ENCODE measurements around the gene MYO3B.

DNA sequence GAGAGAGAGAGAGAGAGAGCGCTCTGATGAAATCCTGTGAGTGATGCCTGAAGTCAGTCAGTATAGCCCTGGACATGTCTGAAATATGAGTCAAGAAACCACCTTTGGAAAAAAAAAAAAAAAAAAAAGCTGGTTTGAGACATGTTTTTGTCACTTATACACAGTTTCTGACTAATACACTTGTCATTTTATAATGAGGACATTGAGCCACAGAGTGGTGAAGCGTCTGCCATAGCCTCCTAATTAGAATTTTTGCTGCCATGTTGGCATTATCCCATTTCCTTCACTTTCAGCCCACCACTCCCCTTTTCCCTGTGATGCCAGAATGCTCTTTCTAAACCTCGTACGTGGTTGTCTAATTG, 15.7 kb upstream of the MYO3B start:
- TF ChIP-seq POLR2A (IDR thresholded peaks at IDR 0.05), result no peak
- TF ChIP-seq, protein P1, sequence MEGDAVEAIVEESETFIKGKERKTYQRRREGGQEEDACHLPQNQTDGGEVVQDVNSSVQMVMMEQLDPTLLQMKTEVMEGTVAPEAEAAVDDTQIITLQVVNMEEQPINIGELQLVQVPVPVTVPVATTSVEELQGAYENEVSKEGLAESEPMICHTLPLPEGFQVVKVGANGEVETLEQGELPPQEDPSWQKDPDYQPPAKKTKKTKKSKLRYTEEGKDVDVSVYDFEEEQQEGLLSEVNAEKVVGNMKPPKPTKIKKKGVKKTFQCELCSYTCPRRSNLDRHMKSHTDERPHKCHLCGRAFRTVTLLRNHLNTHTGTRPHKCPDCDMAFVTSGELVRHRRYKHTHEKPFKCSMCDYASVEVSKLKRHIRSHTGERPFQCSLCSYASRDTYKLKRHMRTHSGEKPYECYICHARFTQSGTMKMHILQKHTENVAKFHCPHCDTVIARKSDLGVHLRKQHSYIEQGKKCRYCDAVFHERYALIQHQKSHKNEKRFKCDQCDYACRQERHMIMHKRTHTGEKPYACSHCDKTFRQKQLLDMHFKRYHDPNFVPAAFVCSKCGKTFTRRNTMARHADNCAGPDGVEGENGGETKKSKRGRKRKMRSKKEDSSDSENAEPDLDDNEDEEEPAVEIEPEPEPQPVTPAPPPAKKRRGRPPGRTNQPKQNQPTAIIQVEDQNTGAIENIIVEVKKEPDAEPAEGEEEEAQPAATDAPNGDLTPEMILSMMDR (IDR thresholded peaks at IDR 0.05), result no peak
